AG10803 (cell line): ENCODE results near the gene EMC8.

Experiments used
- DNase-seq: peaks from one replicate; pipeline ENCODE4 v3.0.0; 2010; ENCODE audit warnings: low read depth
- H3K4me3 ChIP-seq: 2 replicates; pipeline ENCODE4 v1.5.1; 2011; ENCODE audit warnings: mild to moderate bottlenecking, low read length, control low read depth
- CTCF ChIP-seq: conservative IDR thresholded peaks from 2 replicates; pipeline ENCODE4 v1.5.1; 2011; ENCODE audit warnings: mild to moderate bottlenecking, low read length, control low read depth, inconsistent platforms

EMC8 gene

GRCh38 chr16:85799497-85800320, at the start of gene EMC8, which contains the start of gene COX4I1:
TSS of gene EMC8 (minus strand) at chr16:85799544. CDS start at chr16:85799295, 249 bp downstream.
TSS of gene COX4I1 (plus strand) at chr16:85799695. CDS start at chr16:85801206, 1,511 bp downstream.
- no peak for TF ChIP-seq CTCF
- DNase-seq: peak; percentile 93
- peak within 1 kb of the TSS; percentile 94 for H3K4me3 ChIP-seq

DNA sequence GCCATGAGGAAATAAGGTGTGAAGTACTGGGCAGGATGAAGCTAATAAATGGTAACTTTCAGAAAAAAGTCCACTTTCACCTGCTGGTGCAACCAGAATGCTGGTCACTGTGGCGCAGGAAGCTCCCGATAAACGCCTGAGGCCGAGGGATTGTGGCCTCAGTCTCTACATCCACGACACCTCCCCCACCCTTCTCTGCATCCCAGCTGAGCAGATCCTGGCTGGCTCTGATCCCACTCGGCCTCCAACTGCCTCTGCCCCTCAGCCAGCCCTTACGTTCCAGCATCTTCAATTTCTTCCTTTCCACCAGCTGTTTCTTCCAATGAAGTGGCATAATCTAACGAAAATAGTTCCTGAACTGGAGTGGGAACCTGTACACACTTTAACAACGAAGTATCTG, 49.6 kb upstream of the EMC8 start:
- DNase-seq: no peak
- TF ChIP-seq CTCF: no peak
- no peak overlapping the region for H3K4me3 ChIP-seq

DNA sequence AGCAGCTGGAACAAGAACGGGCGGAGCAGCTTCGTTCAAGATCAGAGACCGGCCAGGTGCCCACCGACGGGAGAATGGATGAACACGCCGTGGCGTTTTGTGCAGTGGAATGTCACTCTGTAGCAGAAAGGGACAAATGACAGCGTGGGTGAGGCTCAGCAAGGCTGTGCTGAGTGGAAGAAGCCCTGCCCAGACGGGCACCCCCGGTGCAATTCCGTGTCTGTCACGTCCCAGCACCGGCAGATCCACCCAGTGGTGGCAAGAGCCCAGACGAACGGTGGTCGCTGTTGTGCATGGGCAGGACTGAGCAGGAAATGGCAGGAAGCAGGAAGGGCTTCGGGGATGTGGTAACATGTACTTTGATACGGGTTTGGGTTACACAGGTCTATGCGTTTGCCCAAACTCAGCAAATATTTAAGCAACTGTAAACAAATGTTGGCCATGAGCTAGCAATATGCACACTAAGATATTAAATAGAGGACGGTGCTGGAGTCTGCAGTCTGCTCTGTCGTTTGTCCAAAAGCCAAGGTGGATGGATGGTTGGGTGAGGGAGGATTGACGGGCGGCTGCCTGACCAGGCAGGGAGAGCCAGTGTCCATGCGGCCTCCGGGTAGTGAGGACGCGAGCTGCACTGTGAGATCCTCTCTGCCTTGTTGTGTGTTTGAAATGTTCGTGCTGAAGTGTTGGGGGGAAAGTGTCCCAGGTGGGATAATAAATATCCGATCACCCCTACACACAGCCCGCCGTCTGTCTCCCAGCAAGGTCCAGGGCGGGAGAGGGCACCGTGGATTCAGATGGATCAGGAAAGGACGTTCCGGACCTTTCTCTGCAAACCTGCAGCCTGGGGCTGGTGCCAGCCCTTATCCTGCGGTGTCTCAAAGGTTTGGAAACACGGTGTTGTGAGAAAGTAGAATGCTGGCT, 48.6 kb upstream of the EMC8 start:
- TF ChIP-seq CTCF: no peak
- no peak for DNase-seq
- no peak overlapping the region for H3K4me3 ChIP-seq

DNA sequence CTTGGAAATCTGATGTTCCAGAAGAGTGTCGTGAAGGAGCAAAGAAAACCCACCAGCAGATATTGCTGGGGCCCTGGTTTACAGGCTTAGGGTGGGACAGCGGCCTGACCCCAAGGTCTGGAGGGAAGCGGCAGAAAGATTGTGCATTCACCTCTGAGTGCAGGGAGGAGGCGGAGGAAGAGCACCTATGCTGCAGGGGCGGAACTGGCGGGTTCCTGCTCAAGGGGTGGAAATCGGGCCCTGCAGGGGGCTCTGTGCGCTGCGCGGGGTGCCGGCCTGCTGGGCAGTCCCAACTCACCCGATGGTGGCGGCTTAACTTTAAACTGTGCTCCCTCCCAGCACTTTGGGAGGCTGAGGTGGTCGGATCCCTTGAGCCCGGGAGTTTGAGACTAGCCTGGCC, 47.7 kb upstream of the EMC8 start:
- H3K4me3 ChIP-seq: no peak overlapping the region
- no peak for TF ChIP-seq CTCF
- DNase-seq: no peak

- TF ChIP-seq CTCF: no peak
- no peak overlapping the region for H3K4me3 ChIP-seq
- no peak for DNase-seq
These were observed 47.1 kb upstream of the EMC8 start for GRCh38 chr16:85846461-85846860.

DNA sequence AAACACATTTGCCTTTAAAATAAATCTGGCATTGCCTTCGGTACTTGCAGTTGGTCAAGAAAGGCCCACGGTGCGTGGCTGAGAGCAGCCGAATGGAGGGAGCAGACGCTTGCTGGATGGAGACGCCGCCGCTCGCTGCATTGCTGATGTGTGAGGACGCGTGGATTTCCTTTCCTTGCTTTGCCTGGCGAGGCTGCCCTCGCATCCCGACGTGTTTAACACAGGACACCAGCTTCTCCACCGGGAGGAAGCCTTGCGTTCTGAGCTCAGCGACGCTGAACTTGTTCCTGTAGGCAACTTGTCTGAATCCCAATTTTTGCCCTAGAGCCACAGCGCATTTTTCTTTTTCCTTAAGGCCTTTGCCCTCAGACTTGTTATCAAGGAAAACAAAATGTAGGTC, 45.9 kb upstream of the EMC8 start:
- no peak for TF ChIP-seq CTCF
- no peak for DNase-seq
- H3K4me3 ChIP-seq: no peak overlapping the region
